Keratinocyte (primary cell): ENCODE measurements around the gene GPR39. TPM values are rescaled to one million over a fixed set of nuclear protein-coding genes. Genes with fewer than 3 reads are reported as not detected.

ENCODE experiments used
- DNase-seq: peaks from one replicate; pipeline ENCODE4 v3.0.0-alpha.2; 2011; ENCODE audit warnings: low read depth, missing footprints, low spot score
- FAIRE-seq: peaks from 2 replicates; lab custom pipeline; 2011; peaks lifted over from hg19 to GRCh38; lab: Jason Lieb, UNC
- H2AFZ ChIP-seq: 2 replicates; pipeline ENCODE4 v1.6.0; 2012; ENCODE audit warnings: low read length, control low read depth, inconsistent platforms; ENCODE audit not compliant: control insufficient read depth
- H3K27ac ChIP-seq: 2 replicates; pipeline ENCODE4 v1.5.1; 2011; ENCODE audit warnings: low read length; ENCODE audit not compliant: control insufficient read depth, insufficient read depth
- H3K27me3 ChIP-seq: 3 replicates; pipeline ENCODE4 v1.6.0; 2011; ENCODE audit warnings: low read length; ENCODE audit not compliant: control insufficient read depth, insufficient read depth; ENCODE audit errors: extremely low read depth
- H3K36me3 ChIP-seq, 2 experiments: 2 replicates in 1 of 2; 3 replicates in 1 of 2; pipeline ENCODE4 v1.5.1; 2011; ENCODE audit warnings: low read length in 2 of 2, mild to moderate bottlenecking in 1 of 2; ENCODE audit not compliant: control insufficient read depth in 2 of 2, insufficient read depth in 2 of 2; ENCODE audit errors: extremely low read depth in 1 of 2
- H3K4me1 ChIP-seq: 3 replicates; pipeline ENCODE4 v1.5.1; 2011; ENCODE audit warnings: low read length; ENCODE audit not compliant: control insufficient read depth, insufficient read depth; ENCODE audit errors: extremely low read depth
- H3K4me2 ChIP-seq: 3 replicates; pipeline ENCODE4 v1.6.0; 2011; ENCODE audit warnings: low read depth, low read length; ENCODE audit not compliant: control insufficient read depth, insufficient read depth; ENCODE audit errors: extremely low read depth
- H3K4me3 ChIP-seq, 3 experiments: fragments of 200-600 bp in 1 of 3; sonication (generic) in 1 of 3; 2 replicates in 2 of 3; 3 replicates in 1 of 3; pipeline ENCODE4 v1.5.1; 2011 to 2016; ENCODE audit warnings: low read length in 3 of 3, mild to moderate bottlenecking in 3 of 3, control low read depth in 2 of 3, inconsistent platforms in 1 of 3, low read depth in 1 of 3, mixed read lengths in 1 of 3, mixed run types in 1 of 3, moderate library complexity in 1 of 3; ENCODE audit not compliant: control insufficient read depth in 2 of 3, insufficient read depth in 2 of 3; ENCODE audit errors: extremely low read depth in 1 of 3
- H3K79me2 ChIP-seq: 2 replicates; pipeline ENCODE4 v1.6.0; 2012; ENCODE audit warnings: low read length; ENCODE audit not compliant: control insufficient read depth, insufficient read depth
- H3K9ac ChIP-seq: 3 replicates; pipeline ENCODE4 v1.6.0; 2011; ENCODE audit warnings: low read length; ENCODE audit not compliant: control insufficient read depth, insufficient read depth; ENCODE audit errors: extremely low read depth
- H3K9me1 ChIP-seq: 3 replicates; pipeline ENCODE4 v1.6.0; 2011; ENCODE audit warnings: low read length; ENCODE audit not compliant: control insufficient read depth, insufficient read depth; ENCODE audit errors: extremely low read depth
- H3K9me3 ChIP-seq: 2 replicates; pipeline ENCODE4 v1.5.1; 2012; ENCODE audit warnings: low read depth, low read length; ENCODE audit not compliant: control insufficient read depth
- H4K20me1 ChIP-seq: 3 replicates; pipeline ENCODE4 v1.6.0; 2011; ENCODE audit warnings: low read length; ENCODE audit not compliant: control insufficient read depth, insufficient read depth; ENCODE audit errors: extremely low read depth
- EZH2 ChIP-seq: IDR thresholded peaks from one replicate; pipeline ENCODE4 v1.6.1; 2012; ENCODE audit warnings: inconsistent platforms, mild to moderate bottlenecking, low read length, moderate library complexity
- dilution Hi-C: fragments of 300-500 bp; cut with MboI; formaldehyde crosslinking; loops from one replicate; pipeline ENCODE4 v1.7.0; 2020; ENCODE audit warnings: low sequenced_read_pairs; ENCODE audit not compliant: extremely low pct_ligation_motif_present
- polyA plus RNA-seq, 5 experiments: library from polyadenylated mRNA; depleted of rRNA in 3 of 5; stranded (reverse) in 3 of 5; stranded (forward) in 1 of 5; unstranded in 1 of 5; fragments of >200 nt; gene quantifications; 1 replicate in 1 of 5; 2 replicates in 3 of 5; 3 replicates in 1 of 5; pipeline versions ENCODE4 v1.2.1 to v1.2.3, GENCODE V29; 2011 to 2012; ENCODE audit warnings: missing spikeins in 2 of 5, low read depth in 1 of 5, low replicate concordance in 1 of 5
- TF ChIP-seq, protein P1 (sequence below), 3 experiments: IDR thresholded peaks in 1 of 3; conservative IDR thresholded peaks in 1 of 3; optimal IDR thresholded peaks in 1 of 3; 2 replicates in 2 of 3; 3 replicates in 1 of 3; pipeline versions ENCODE3 to v1.5.1; 2011; ENCODE audit warnings: low read length in 3 of 3, mild to moderate bottlenecking in 3 of 3, moderate library complexity in 2 of 3, control low read depth in 1 of 3, inconsistent platforms in 1 of 3; ENCODE audit not compliant: insufficient read depth in 2 of 3; ENCODE audit errors: extremely low read depth in 1 of 3

The GPR39 gene
- polyA plus RNA-seq, 1 donor (not counting 4 experiments of a cell fraction or from before 2014, with no cell fraction given), result 4.7 TPM

DNA sequence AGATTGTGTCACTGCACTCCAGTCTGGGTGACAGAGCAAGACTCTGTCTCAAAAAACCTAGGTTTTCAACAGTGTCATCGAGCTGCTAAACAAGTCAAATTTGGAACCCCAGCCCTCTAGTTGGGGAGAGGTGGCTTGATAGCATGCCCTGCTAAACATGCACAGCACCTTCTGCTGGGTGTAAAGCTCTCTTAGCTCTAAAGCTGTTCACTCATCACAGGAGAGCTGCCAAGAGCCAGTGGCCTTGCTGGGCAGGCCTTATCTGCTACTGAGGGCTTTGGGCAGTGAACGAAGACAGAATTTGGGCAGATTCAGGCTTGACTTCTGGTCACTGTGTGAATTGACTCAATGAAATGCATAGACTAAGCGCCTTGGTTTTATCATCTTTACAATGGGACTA is 152.1 kb downstream of the GPR39 start:
- no peaks in the 10 kb centered on the region for H3K9me1 ChIP-seq
- H3K4me1 ChIP-seq, result no peaks in the 10 kb centered on the region
- DNase-seq (no peak), FAIRE-seq (no peak)
- no peaks in the 10 kb centered on the region for H4K20me1 ChIP-seq
- H3K27me3 ChIP-seq, result no peaks in the 10 kb centered on the region
- TF ChIP-seq EZH2, result no peak
- TF ChIP-seq, protein P1, sequence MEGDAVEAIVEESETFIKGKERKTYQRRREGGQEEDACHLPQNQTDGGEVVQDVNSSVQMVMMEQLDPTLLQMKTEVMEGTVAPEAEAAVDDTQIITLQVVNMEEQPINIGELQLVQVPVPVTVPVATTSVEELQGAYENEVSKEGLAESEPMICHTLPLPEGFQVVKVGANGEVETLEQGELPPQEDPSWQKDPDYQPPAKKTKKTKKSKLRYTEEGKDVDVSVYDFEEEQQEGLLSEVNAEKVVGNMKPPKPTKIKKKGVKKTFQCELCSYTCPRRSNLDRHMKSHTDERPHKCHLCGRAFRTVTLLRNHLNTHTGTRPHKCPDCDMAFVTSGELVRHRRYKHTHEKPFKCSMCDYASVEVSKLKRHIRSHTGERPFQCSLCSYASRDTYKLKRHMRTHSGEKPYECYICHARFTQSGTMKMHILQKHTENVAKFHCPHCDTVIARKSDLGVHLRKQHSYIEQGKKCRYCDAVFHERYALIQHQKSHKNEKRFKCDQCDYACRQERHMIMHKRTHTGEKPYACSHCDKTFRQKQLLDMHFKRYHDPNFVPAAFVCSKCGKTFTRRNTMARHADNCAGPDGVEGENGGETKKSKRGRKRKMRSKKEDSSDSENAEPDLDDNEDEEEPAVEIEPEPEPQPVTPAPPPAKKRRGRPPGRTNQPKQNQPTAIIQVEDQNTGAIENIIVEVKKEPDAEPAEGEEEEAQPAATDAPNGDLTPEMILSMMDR (optimal IDR thresholded peaks at IDR 0.05 in 1 of 3, IDR thresholded peaks at IDR 0.05 in 1 of 3, conservative IDR thresholded peaks at IDR 0.05 in 1 of 3; ENCODE audit: extremely low read depth in 1 of 3, insufficient read depth in 2 of 3, low read length in 3 of 3), result no peak
- H3K36me3 ChIP-seq, result no peaks in the 10 kb centered on the region
- no peak overlapping the region for H3K4me3 ChIP-seq
- H3K9ac ChIP-seq, result no peak overlapping the region
- no peaks in the 10 kb centered on the region for H3K9me3 ChIP-seq
- H3K4me2 ChIP-seq, result no peak overlapping the region
- no peaks in the 10 kb centered on the region for H3K79me2 ChIP-seq
- H2AFZ ChIP-seq, result no peak overlapping the region
- dilution Hi-C loops, result no loop called here
- no peak overlapping the region for H3K27ac ChIP-seq

DNA sequence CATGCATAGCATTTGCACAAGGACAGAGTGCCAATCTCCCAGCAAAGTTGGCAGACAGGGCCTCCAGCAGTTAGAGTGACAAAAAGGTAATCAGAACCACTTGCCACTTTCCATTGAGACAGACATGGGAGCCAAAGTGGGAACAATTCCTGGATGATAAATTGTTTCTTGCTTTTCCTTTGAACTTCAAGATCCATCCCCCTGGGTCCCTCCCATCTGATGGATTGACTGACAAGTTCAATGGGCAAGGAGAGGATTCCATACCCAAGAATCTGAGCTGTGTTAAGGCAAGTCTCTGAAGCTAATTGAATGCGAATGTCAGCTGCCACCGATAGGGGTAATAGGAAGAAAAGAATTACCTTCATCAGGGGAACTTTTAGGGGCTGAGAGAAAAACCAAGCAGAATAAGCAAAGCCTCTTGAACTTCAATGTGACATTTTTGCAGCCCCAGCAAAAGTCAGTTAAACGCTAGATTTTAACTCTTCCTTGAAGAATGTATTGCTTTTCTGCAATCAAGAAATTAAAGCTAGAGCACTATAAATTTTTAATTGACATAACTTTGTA is 156.9 kb downstream of the GPR39 start:
- Histone ChIP-seq H3K4me1 (no peaks in the 10 kb centered on the region), H2AFZ (no peak overlapping the region), H3K4me3 (no peak overlapping the region), H4K20me1 (no peaks in the 10 kb centered on the region), H3K79me2 (no peaks in the 10 kb centered on the region), H3K27ac (no peak overlapping the region), H3K9ac (no peak overlapping the region), H3K4me2 (no peak overlapping the region), H3K36me3 (no peaks in the 10 kb centered on the region), H3K27me3 (no peaks in the 10 kb centered on the region), H3K9me1 (no peaks in the 10 kb centered on the region), H3K9me3 (no peaks in the 10 kb centered on the region)
- no peak for FAIRE-seq
- dilution Hi-C loops, result no loop called here
- no peak for DNase-seq
- no peak for TF ChIP-seq EZH2
- TF ChIP-seq, protein P1 (optimal IDR thresholded peaks at IDR 0.05 in 1 of 3, IDR thresholded peaks at IDR 0.05 in 1 of 3, conservative IDR thresholded peaks at IDR 0.05 in 1 of 3; ENCODE audit: extremely low read depth in 1 of 3, insufficient read depth in 2 of 3, low read length in 3 of 3), result no peak
